ENCODE measurements around the gene RANBP3. TPM values are rescaled to one million over a fixed set of nuclear protein-coding genes. Genes with fewer than 3 reads are reported as not detected.

RANBP3 gene
- total and polyA plus RNA-seq, 2 of the 8 experiments (the other 6 are each of a cell fraction or from before 2014, with no cell fraction given): 95.4 to 122 TPM

DNA sequence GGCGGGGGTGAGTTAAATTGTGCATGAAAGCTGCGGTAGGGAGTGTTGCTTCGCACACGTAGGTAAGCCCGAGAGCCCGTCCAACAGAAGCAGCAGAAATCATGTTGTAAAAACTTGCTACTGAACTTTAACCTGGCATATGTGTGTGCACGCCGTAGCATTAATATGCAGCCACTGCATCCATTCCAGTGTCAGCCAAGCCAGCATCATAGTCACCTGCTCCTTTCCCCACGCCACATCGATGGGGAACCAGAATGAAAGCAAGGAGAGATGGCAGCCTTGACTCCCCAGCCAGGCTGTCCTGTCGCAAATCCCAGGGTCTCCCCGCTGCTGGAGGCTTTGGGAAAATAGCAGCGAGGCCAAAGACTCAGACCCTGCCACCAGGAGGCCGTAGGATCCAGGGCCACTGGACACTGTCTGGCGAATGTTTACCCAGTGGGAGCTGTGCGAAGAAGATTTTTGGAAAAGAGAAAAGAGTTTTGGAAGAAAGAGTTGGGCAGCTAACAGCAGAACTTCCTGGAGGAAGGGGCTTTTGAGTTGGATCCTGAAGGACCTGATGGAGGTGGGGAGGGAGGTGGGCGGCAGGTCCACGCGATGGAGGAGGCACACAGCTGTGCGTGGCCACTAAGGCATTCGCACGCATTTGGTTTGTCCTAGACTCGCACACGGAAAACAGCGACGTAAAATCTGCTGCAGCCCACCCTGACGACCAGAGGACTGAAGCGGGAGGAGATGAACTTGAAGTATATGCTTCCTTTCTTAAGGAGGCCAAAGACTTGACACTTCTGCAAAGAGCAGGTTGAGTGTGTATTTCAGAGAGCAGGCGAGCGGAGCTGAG is 48.7 kb upstream of the RANBP3 start:
- CTCF ChIA-PET (ENCODE audit: partially characterized antibody): interaction anchor here (0.7 to 2.9 kb wide), 8 partner anchors 8 to 191 kb away, joined by 3 to 13 read pairs (median 4); no protein-coding TSS in a partner anchor
- no peak for TF ChIP-seq SP2 (IDR thresholded peaks at IDR 0.05; ENCODE audit: low read length)
- no peak for TF ChIP-seq USF2 (IDR thresholded peaks at IDR 0.05; ENCODE audit: low read length)
- no peak for TF ChIP-seq SIN3A (conservative IDR thresholded peaks at IDR 0.05 in 1 of 2, IDR thresholded peaks at IDR 0.05 in 1 of 2; ENCODE audit: low read depth in 1 of 2, low read length in 2 of 2)

More for the DNA sequence above, 48.7 kb upstream of the RANBP3 start:
- FAIRE-seq (no peak), DNase-seq (ENCODE audit: low read depth in 1 of 2, low spot score in 2 of 2) (no peak)
- Histone ChIP-seq H2AK5ac (ENCODE audit: low read depth, low read length) (no peak overlapping the region), H3K36me3 (ENCODE audit: control insufficient read depth in 2 of 4, insufficient read depth in 4 of 4, low read length in 3 of 4) (no peaks in the 10 kb centered on the region), H2BK5ac (ENCODE audit: low read depth, low read length) (no peak overlapping the region), H4K20me1 (replicated peaks in 1 of 2; ENCODE audit: control insufficient read depth in 1 of 2, insufficient read depth in 2 of 2, low read length in 2 of 2) (no peaks in the 10 kb centered on the region), H3K79me1 (ENCODE audit: low read depth, low read length) (no peaks in the 10 kb centered on the region), H3K27ac (ENCODE audit: low read depth, low read length) (no peak overlapping the region), H4K5ac (ENCODE audit: insufficient read length, low read depth, low read length) (no peak overlapping the region), H2BK15ac (ENCODE audit: low read length) (no peak overlapping the region), H2BK20ac (ENCODE audit: low read length) (no peak overlapping the region), H4K8ac (ENCODE audit: extremely low read depth, insufficient read depth, low read length) (no peak overlapping the region; the same call in 1 of the 2 replicates), H3K23ac (ENCODE audit: insufficient read length) (no peak overlapping the region), H3K14ac (ENCODE audit: insufficient read length) (no peak overlapping the region), H3K4me2 (ENCODE audit: insufficient read depth in 1 of 2, low read depth in 2 of 2, low read length in 2 of 2) (no peak overlapping the region), H2BK12ac (ENCODE audit: low read depth, low read length) (no peak overlapping the region), H3K79me2 (ENCODE audit: control insufficient read depth in 1 of 2, insufficient read depth in 2 of 2, low read length in 2 of 2) (no peaks in the 10 kb centered on the region), H3K18ac (ENCODE audit: extremely low read depth, low read length) (no peak overlapping the region), H3K27me3 (replicated peaks in 1 of 4; ENCODE audit: control insufficient read depth in 3 of 4, extremely low read depth in 1 of 4, insufficient read depth in 3 of 4, low read length in 3 of 4) (peaks cover 0 to 4% (median 0%) of the 10 kb centered on the region in 4 experiments; a peak in 3 of 7 replicates), H4K91ac (replicated peaks; ENCODE audit: insufficient read length, low read length) (no peak overlapping the region), H3K9ac (replicated peaks in 1 of 4; ENCODE audit: extremely low read depth in 1 of 4, low read depth in 3 of 4, low read length in 3 of 4) (no peak overlapping the region), H3K56ac (replicated peaks; ENCODE audit: insufficient read length, low read depth, low read length) (no peak overlapping the region), H3K23me2 (ENCODE audit: low read depth, low read length) (no peaks in the 10 kb centered on the region), H2BK120ac (replicated peaks; ENCODE audit: low read depth, low read length) (no peak overlapping the region), H2AFZ (ENCODE audit: low read length) (no peak overlapping the region), H3K4ac (replicated peaks; ENCODE audit: insufficient read length, low read depth, low read length) (no peak overlapping the region), H3K4me1 (replicated peaks in 1 of 4; ENCODE audit: control insufficient read depth in 3 of 4, insufficient read depth in 4 of 4, low read length in 3 of 4) (no peaks in the 10 kb centered on the region; a peak in 1 of 7 replicates), H3K9me3 (ENCODE audit: insufficient read depth in 2 of 2, low read depth in 1 of 2, low read length in 1 of 2) (no peaks in the 10 kb centered on the region), H3K4me3 (ENCODE audit: extremely low read depth in 1 of 4, insufficient read depth in 2 of 4, low read depth in 3 of 4, low read length in 4 of 4) (no peak overlapping the region)
- POLR2A ChIA-PET (ENCODE audit: partially characterized antibody): no interaction called here
- 90% methylated on average over 30 of the region's 30 CpGs; no CpG with 5 or more reads in 1 of the 2 experiments for WGBS, 2 experiments (ENCODE audit: extremely low coverage in 1 of 2, insufficient coverage in 1 of 2, insufficient read length in 1 of 2, insufficient replicate concordance in 2 of 2, low coverage in 1 of 2, low lambda C conversion rate in 2 of 2, missing lambda C conversion rate in 1 of 2)

Measured in H1 (cell line).